HT-29 (cell line): ENCODE measurements around the gene OR6C6. TPM values are rescaled to one million over a fixed set of nuclear protein-coding genes. Genes with fewer than 3 reads are reported as not detected.
"Not testable (repeated sequence)": the region's sequence is repeated elsewhere in the genome, so short reads cannot be mapped to it uniquely, and the experiment has no call there.

Experiments used
- DNase-seq: peaks from one replicate; pipeline ENCODE4 v3.0.0-alpha.2; 2015; ENCODE audit warnings: low spot score
- total RNA-seq: library from RNA; depleted of rRNA; stranded (reverse); fragments of >200 nt; shearing (Covaris generic); gene quantifications from 2 replicates; pipeline ENCODE4 v1.2.3, GENCODE V29; 2014; rRNA removed

Gene OR6C6
- total RNA-seq: not detected in 2 replicates

DNA sequence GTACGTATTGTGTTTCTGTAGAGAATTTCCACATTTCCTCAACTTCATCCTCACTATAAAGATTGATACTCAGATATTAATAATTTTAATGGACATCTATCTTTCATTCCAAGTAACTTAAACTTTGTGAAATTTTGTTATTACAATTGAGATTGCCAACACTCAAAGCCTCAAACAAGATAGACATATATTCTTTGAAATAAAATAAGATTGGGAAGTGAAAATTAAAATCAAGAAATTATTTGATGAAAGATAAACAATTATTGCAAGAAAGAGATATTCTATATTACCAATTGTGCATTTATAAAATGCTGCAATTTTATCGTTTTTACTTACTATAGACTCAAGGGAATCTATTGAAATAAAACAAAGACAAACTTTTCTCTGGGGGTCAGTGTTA lies at the start of gene OR6C6:
Gene OR6C6 (minus strand): TSS at position 101 of the 400 bp plus-strand sequence. CDS start 1,337 bp downstream, outside the sequence.
- DNase-seq: no peak

DNA sequence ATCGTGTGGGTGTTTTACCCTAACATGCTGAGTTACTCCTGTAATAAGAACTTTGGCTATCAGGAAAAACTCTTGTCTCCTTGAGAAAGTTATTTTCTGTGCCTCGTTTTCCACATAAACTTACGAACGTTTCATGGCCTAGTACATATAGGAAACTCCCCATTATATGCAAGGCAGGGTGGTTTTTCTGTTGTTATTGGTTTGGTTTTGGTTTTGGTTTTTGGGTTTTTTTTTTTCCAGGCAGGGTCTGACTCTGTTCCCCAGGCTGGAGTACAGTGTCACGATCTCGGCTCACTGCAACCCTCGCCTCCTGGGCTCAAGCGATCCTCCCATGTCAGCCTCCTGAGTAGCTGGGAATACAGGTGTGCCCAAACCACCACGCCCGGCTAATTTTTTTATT lies 39.6 kb upstream of the OR6C6 start:
- DNase-seq: no peak

DNA sequence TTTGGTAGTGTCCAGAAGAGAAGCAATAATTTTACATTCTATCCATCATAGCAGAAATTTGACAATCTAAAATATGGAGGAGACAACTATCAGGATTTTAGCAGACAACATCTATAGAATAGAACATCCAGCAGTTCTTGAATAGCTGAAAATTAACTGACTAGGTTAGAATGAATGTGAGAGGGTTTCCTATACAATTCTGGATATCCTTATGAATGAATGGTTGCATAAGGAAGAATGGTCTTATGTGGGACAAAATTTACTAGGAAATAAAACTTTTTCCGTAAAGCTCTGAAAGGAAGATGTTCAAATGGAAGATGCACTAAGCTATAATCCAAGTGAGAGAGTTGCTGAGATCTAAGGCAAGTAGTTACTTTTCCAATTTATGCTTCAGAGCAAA lies 34.1 kb upstream of the OR6C6 start, which contains the start of gene OR6C3:
Gene OR6C3 (plus strand): TSS at position 301 of the 400 bp plus-strand sequence. CDS start 955 bp downstream, outside the sequence.
- DNase-seq: no peak

DNA sequence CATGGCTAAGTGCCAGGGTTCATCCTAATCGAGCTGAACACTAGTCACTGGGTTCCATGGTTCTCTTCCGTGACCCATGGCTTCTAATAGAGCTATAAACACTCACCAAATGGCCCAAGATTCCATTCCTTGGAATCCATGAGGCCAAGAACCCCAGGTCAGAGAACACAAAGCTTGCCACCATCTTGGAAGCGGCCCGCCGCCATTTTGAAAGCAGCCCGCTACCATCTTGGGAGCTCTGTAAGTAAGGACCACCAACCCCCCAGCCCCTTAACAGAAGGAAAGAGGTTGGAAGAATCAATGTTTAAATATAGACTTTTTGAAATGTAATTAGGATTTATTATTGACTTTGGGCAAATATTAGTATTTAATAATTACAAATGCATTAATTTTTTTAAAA lies 29.4 kb upstream of the OR6C6 start:
- not testable (repeated sequence) for DNase-seq

DNA sequence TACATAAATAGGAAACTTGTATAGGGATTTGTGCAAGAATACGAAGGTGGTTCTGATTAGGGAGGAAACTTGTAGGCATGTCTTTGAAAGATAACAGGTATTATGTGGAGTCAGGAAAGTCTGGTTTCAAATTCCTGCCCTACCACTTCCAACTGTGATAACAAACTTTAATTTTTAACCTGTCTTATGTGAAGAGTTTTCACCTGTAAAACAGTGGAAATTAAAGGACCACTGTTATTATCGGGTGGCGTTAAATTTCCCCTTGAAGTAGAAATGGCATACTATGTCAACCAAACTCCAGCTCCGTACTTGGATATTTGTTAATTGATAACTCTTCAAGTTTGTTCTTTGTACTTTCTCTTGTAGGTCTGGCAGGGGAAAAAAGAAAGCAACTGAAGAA lies 23.8 kb upstream of the OR6C6 start:
- DNase-seq: no peak

DNA sequence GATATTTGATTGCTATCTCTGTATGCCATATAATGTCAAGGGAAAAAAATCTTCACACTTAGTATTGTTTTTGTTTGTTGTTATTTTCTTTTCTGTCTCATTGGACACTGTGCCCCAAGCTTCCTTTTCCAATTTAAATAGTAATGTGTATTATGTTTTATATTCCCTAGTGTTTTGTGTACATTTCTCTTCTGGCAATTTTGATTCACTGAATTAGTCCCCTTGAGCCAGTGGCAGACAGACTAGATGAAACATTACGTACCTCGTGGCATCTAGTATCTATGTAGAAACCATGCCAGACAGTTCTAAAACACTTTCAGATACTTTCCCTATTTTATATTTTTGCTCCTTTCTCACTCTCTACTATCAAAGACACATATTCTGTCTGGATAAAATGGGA lies 17.7 kb upstream of the OR6C6 start, which contains the start of gene OR6C1:
Gene OR6C1 (plus strand): TSS at position 301 of the 400 bp plus-strand sequence. CDS start 6,257 bp downstream, outside the sequence.
- no peak for DNase-seq

DNA sequence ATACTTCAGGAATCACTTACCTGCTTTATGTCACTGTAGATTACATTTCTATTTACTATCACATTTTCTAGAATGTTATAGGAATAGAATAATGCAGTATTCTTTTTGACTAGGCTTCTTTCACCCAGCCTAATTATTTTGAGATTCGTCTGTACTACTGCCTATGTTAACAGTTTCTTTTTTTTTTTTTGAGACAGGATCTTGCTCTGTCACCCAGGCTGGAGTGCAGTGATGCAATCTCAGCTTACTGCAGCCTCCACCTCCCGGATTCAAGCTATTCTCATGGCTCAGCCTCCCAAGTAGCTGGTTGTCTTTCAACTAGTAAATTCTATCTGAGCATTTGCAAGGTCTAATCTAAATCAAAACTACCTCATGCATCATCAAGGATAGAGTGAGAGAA lies 6.4 kb downstream of the OR6C6 start:
- no peak for DNase-seq

DNA sequence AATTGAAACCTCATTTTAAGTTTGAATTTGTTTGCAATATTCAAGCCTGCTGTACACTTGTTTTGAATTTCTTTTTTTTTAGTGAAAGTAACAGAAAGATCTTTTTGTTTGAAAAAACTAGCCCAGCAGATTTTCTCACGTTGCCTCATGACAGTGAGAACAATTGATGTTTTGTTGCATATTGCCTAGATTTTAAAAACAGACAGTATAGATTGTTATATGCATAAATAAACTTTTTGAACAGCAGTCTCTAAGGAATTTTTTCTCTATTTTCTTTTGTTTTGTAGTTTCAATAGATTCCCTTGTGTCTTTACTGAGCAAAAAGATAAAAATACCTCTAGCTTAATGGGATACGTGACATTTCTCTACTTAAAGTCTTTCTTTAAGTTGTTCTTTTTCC lies 15.4 kb downstream of the OR6C6 start:
- no peak for DNase-seq

DNA sequence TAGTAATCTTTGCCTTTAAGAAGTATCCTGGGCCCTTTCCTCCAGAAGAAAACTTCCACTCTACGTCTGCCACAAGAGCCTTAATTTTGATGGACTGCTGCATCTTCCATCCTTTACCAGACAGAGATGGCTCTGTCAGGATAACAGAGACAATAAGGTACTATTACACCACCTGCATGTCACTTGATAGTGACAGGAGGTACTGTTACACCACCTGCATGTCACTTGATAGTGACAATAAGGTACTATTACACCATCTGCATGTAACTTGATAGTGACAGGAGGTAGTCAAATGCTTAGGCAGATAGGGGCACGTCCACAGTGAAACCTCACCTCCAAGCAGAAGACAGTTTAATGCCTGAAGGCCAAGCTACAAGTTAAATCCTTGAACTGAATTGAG lies 38.1 kb downstream of the OR6C6 start:
- no peak for DNase-seq

DNA sequence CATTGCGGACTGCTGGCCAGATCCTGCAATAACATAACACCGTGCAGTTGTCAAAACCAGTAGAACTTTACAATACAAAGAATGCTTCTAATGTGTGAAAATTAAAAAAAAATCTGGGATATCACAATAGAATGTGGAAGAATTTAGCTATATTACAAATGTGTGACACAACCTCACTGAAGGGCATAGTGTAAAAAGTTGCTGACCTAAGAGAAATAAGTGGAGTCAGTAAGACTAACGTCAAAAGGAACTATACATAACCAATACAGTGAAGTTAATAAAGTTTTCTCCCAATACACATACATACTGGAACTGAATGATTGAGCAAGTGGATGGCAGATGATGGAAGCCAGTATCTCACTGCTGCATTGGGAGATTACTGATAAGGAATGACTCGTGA lies 39.5 kb downstream of the OR6C6 start:
- no peak for DNase-seq

DNA sequence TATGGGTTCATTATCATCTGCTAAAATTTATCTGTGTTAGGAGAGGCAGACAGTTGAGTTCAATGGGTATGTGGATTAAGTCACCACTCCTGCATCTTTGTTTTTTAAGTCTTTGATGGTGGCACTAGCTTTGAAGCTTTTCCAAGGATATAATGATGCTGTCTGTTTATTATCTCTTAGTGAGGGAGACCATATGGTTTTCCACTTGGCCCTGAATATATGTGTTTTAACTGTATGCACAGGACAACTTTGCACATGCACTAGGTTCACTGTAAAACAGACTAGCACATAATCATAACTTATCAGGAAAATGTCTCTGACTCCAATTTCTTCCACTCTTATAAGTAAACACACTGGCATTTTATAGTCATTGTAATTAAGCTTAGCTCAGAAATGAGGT lies 43.1 kb downstream of the OR6C6 start:
- no peak for DNase-seq

DNA sequence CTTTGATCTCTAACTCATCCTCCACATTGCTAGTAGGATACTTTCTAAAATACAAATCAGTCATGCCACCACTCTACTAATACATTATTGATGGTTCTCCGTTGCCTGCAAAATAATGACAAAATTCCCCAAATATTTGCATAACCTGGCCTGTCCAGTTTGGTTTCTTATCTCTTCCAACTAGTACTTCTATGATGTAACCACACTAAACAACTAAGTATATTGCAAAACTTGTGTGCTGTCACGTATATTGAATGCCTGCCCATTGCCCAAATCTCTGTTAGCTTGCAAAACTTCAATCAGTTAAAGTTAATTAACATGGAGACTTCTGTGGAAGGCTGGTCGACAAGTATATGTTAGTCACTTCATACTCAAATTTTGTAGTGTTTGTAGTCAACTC lies 45.4 kb downstream of the OR6C6 start:
- DNase-seq: no peak

DNA sequence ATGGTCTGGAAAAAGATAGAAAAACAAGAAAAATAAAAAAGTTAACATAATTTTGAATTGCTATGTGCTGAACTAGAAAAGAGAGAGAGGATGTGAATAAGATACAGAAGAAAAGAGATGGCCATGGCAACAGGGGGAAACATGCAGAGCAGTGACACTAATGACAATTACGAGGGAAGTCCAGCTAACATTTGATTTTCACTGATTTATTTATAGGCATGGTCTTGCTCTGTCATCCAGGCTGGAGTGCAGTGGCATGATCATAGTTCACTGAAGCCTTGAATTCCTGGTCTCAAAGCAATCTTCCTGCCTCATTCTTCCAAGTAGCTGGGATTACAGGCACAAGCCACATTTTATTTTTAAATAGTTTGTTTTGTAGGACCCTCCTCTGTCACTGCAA lies 50.2 kb downstream of the OR6C6 start:
- DNase-seq: no peak

DNA sequence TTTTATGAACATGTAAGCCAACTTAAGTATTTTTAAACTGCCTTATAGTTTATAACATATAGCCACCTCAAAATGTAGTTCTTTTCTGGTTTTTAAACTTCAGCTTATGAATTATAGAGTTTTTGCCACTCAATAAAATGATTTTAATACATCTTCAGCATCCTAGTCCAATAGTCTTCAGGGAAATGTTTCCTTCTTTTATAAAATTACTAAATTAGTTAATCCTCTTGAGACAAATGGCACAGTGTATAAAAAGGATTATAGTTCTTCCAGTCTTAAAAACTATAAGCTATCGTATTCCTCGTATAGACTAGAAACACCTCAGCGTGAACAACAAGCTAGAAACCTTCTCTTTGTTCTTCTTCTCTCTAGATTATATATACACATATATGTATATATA lies 52.1 kb downstream of the OR6C6 start, which contains the start of gene OR6C74:
Gene OR6C74 (plus strand): TSS at position 301 of the 400 bp plus-strand sequence. CDS start 2,679 bp downstream, outside the sequence.
- no peak for DNase-seq

Other genes starting within 250 kb of the OR6C6 start
- gene OR9K2, start 170.2 kb downstream of the OR6C6 start, total RNA-seq: not detected in 2 replicates
- not detected in 2 replicates for gene OR10A7, start 75.5 kb downstream of the OR6C6 start, total RNA-seq
- gene OR6C74, start 52.0 kb downstream of the OR6C6 start, total RNA-seq: not detected in 2 replicates
- not detected in 2 replicates for gene OR6C1, start 17.8 kb upstream of the OR6C6 start, total RNA-seq
- gene OR6C3, start 34.2 kb upstream of the OR6C6 start, total RNA-seq: not detected in 2 replicates
- gene OR6C75, start 66.4 kb upstream of the OR6C6 start, total RNA-seq: not detected in 2 replicates
- gene OR6C65, start 104.0 kb upstream of the OR6C6 start, total RNA-seq: not detected in 2 replicates
- gene OR6C76, start 129.7 kb upstream of the OR6C6 start, total RNA-seq: not detected in 2 replicates
- not detected in 2 replicates for gene OR6C2, start 147.5 kb upstream of the OR6C6 start, total RNA-seq
- gene OR6C70, start 173.6 kb upstream of the OR6C6 start, total RNA-seq: not detected in 2 replicates
- gene OR6C68, start 195.8 kb upstream of the OR6C6 start, total RNA-seq: not detected in 2 replicates